Sigmoid colon (tissue), 7 donors: ENCODE measurements around the gene TBC1D8. TPM values are rescaled to one million over a fixed set of nuclear protein-coding genes. Genes with fewer than 3 reads are reported as not detected.
A peak's percentile ranks its signal among the peaks of the same experiment; 100 is the strongest.

Experiments used
- DNase-seq: peaks from one replicate; pipeline ENCODE4 v3.0.0-alpha.2; 2019
- H3K27ac ChIP-seq, 4 donors: fragments of 200-600 bp; sonication (generic); one replicate each; pipeline ENCODE4 v1.5.1; 2016 to 2019; ENCODE audit warnings: mild to moderate bottlenecking in 1 of 4
- H3K27me3 ChIP-seq, 3 donors: fragments of 200-600 bp; sonication (generic); one replicate each; pipeline ENCODE4 v1.5.1; 2019; ENCODE audit warnings: mild to moderate bottlenecking in 1 of 3
- H3K36me3 ChIP-seq, 4 donors: fragments of 200-600 bp; sonication (generic); one replicate each; pipeline ENCODE4 v1.5.1; 2016 to 2019
- H3K4me1 ChIP-seq, 4 donors: fragments of 200-600 bp; sonication (generic); one replicate each; pipeline ENCODE4 v1.5.1; 2017 to 2019
- H3K4me3 ChIP-seq, 4 donors: fragments of 200-600 bp; sonication (generic); one replicate each; pipeline ENCODE4 v1.5.1; 2017 to 2019; ENCODE audit warnings: mild to moderate bottlenecking in 2 of 4, moderate library complexity in 1 of 4
- H3K9me3 ChIP-seq, 4 donors: fragments of 200-600 bp in 3 of 4; sonication (generic) in 3 of 4; one replicate each; pipeline versions ENCODE4 v1.5.1 to v1.6.1; 2013 to 2019
- EP300 ChIP-seq, 4 donors: sonication (generic); formaldehyde crosslinking; IDR thresholded peaks; one replicate each; pipeline ENCODE4 v1.6.1; 2017; ENCODE audit warnings: antibody characterized with exemption in 4 of 4
- POLR2A ChIP-seq, 2 donors: fragments of 450-650 bp; IDR thresholded peaks; one replicate each; pipeline ENCODE4 v1.6.1; 2016; ENCODE audit warnings: antibody characterized with exemption in 2 of 2, mild to moderate bottlenecking in 2 of 2, moderate library complexity in 2 of 2
- POLR2AphosphoS5 ChIP-seq, 4 donors: sonication (generic); formaldehyde crosslinking; IDR thresholded peaks; one replicate each; pipeline ENCODE4 v1.6.1; 2017; ENCODE audit warnings: antibody characterized with exemption in 4 of 4
- WGBS, 2 donors: extraction: QIAGEN DNeasy Blood & Tissue Kit; methylation state at CpG; one replicate each; pipeline ENCODE4 v1.1.7; 2013; 5-methylcytosine and 5-hydroxymethylcytosine counted together
- intact Hi-C: fragments of 100-400 bp; cut with DNase I; formaldehyde crosslinking; loops from one replicate; pipeline ENCODE4 v1.15.1; 2023
- polyA plus RNA-seq, 3 donors: library from polyadenylated mRNA; stranded (reverse); fragments of 200-250 nt; gene quantifications; one replicate each; pipeline ENCODE4 v1.2.3, GENCODE V29; 2013
- total RNA-seq, 4 donors: library from RNA; depleted of rRNA; stranded (reverse); fragments of >200 nt; gene quantifications; one replicate each; pipeline ENCODE4 v1.1.0, GENCODE V29; 2016
- TF ChIP-seq, protein P1 (sequence below), 4 experiments: fragments of 450-650 bp in 3 of 4; fragments of 200-600 bp in 1 of 4; IDR thresholded peaks; one replicate each; pipeline ENCODE4 v1.5.1; 2016 to 2019; ENCODE audit warnings: antibody characterized with exemption in 4 of 4, mild to moderate bottlenecking in 3 of 4, moderate library complexity in 2 of 4
- donor health status: healthy with polysubstance abuse.
- donor health status: Bipolar disorder and iron deficiency.
- donor health status: healthy.

The TBC1D8 gene
- total and polyA plus RNA-seq, 7 donors: 3.0 to 24.1 (median 15.7) TPM

DNA sequence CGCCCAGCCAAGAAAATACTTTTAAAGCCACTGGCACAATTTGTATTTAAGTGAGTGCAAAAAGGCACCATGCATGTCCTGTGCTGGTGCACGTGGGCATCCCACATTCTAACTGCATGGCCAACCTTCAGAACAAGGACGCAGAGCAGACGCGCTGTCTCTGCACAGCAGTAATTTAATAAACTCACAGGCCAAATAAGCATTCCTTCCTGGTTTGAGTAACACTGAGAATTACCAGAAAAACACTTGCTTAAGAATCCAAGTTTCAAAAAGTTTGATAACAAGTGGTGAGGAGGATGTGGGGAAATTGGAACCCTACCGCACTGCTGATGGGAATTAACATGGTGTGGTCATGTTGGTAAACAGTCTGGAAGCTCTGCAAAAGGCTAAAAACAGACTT, 110.4 kb downstream of the TBC1D8 start:
- Histone ChIP-seq H3K4me3 (no peak overlapping the region), H3K9me3 (no peaks in the 10 kb centered on the region), H3K4me1 (no peaks in the 10 kb centered on the region), H3K27ac (no peak overlapping the region), H3K36me3 (peaks cover under 1 to 21% (median 5%) of the 10 kb centered on the region in 4 donors), H3K27me3 (no peaks in the 10 kb centered on the region)
- DNase-seq: no peak
- TF ChIP-seq POLR2A (IDR thresholded peaks at IDR 0.05) (no peak), POLR2AphosphoS5 (IDR thresholded peaks at IDR 0.05) (no peak), EP300 (IDR thresholded peaks at IDR 0.05) (no peak)
- TF ChIP-seq, protein P1, sequence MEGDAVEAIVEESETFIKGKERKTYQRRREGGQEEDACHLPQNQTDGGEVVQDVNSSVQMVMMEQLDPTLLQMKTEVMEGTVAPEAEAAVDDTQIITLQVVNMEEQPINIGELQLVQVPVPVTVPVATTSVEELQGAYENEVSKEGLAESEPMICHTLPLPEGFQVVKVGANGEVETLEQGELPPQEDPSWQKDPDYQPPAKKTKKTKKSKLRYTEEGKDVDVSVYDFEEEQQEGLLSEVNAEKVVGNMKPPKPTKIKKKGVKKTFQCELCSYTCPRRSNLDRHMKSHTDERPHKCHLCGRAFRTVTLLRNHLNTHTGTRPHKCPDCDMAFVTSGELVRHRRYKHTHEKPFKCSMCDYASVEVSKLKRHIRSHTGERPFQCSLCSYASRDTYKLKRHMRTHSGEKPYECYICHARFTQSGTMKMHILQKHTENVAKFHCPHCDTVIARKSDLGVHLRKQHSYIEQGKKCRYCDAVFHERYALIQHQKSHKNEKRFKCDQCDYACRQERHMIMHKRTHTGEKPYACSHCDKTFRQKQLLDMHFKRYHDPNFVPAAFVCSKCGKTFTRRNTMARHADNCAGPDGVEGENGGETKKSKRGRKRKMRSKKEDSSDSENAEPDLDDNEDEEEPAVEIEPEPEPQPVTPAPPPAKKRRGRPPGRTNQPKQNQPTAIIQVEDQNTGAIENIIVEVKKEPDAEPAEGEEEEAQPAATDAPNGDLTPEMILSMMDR (IDR thresholded peaks at IDR 0.05): no peak
- 90 to 94% methylated on average over 6 of the region's 6 CpGs for WGBS, 2 donors
- intact Hi-C loops: no loop called here

DNA sequence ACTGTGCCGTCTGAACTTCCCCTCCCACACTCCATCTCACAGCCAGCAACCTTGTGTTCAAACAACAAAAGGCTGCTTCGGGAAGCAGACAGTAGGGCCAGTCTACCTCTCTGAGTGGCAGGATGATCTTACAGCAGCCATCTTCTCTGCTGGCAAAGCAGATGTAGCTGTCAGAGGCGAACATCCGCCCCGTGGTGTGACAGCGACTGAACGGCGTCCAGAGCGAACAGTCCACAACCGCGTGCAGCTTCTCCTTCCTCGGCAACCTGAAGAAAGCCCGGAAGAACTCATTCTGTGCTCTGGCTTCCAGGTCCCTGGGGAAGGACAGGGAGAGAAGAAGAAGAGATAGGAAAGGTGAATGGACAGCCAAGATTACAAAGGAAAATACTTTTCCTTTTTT, 111.1 kb downstream of the TBC1D8 start:
- intact Hi-C loops: no loop called here
- H3K27me3 ChIP-seq: no peaks in the 10 kb centered on the region
- H3K9me3 ChIP-seq: no peaks in the 10 kb centered on the region
- DNase-seq: no peak
- peaks cover 5 to 28% (median 9%) of the 10 kb centered on the region in 4 donors for H3K36me3 ChIP-seq
- H3K4me1 ChIP-seq: no peaks in the 10 kb centered on the region
- H3K4me3 ChIP-seq: no peak overlapping the region
- no peak overlapping the region for H3K27ac ChIP-seq
- TF ChIP-seq, protein P1 (IDR thresholded peaks at IDR 0.05): no peak
- TF ChIP-seq POLR2AphosphoS5 (IDR thresholded peaks at IDR 0.05) (no peak), POLR2A (IDR thresholded peaks at IDR 0.05) (no peak), EP300 (IDR thresholded peaks at IDR 0.05) (no peak)
- 94 to 95% methylated on average over 13 of the region's 13 CpGs for WGBS, 2 donors

DNA sequence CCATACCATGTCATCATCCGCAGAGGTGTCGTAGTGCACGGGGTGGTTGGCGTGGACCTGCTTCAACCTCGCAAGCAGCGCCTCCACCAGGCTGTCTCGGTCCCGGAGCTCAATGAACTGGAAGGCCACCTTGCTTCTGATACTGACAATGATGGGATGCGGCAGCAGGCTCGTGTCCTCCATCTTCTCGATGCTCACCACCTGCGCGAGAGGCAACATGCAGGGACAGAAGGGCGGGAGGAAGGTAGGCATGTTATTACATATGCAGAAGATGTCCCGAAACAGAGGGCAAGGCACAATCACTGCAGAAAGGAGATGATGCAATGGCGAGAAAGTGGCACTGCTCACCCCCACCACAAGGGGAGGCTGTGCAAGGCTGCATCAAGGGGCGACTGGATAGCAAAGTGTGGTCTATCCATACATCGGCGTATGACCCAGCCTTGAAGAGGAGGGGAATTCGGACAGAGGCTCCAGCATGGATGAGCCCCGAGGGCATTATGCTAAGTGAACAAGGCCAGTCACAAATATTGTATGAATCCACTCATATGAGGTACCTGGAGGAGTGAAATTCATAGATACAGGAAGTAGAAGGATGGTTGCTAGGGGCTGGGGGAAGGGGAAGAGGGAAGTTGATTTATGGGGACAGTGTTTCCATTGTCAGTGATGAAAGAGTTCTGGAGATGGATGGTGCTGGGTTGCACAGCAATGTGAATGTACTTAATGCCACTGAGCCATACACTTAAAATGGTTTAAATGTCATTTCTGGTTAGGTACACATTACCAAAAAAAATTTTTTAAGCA, 112.5 kb downstream of the TBC1D8 start:
- 90 to 93% methylated on average over 21 of the region's 21 CpGs for WGBS, 2 donors
- H3K4me3 ChIP-seq: no peak overlapping the region
- H3K27ac ChIP-seq: no peak overlapping the region
- no peaks in the 10 kb centered on the region for H3K4me1 ChIP-seq
- no peaks in the 10 kb centered on the region for H3K9me3 ChIP-seq
- no peak for DNase-seq
- no peaks in the 10 kb centered on the region for H3K27me3 ChIP-seq
- intact Hi-C loops: no loop called here
- peaks cover 5 to 39% (median 9%) of the 10 kb centered on the region in 4 donors for H3K36me3 ChIP-seq
- TF ChIP-seq, protein P1 (IDR thresholded peaks at IDR 0.05): peak in 3 of 4 experiments; percentile 27 to 35 (median 32)
- no peak for TF ChIP-seq POLR2AphosphoS5 (IDR thresholded peaks at IDR 0.05)

DNA sequence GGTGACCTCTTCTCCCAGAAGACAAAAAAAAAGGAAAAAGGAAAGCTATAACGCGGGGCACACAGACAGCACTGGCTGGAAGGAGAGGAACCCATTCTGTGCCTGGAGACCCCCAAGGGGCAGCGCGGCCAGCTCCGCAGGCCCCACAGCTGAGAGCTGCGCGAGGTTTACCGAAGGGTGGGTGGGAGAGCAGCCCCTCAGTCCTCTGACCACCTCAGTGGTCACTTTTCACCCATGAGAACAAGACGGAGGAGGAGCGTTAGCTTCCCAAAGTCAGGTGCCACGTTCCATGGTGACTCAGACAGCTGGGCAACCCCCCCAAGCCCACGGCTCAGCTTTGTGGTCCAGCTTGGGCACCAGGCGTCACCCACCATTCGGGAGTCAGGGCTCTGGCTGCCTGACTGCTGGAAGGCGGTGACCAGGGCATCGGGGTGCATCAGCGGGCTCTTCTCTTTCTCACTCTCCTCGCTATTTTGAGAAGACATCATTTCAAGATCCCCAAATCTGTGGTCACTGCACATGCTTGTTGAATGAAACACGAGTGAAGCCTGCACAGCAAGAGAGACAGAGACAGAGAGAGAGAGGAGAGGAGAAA, 113.9 kb downstream of the TBC1D8 start:
- Histone ChIP-seq H3K4me3 (no peak overlapping the region), H3K4me1 (no peaks in the 10 kb centered on the region), H3K9me3 (no peaks in the 10 kb centered on the region), H3K36me3 (peaks cover 5 to 44% (median 9%) of the 10 kb centered on the region in 4 donors), H3K27ac (no peak overlapping the region), H3K27me3 (no peaks in the 10 kb centered on the region)
- intact Hi-C loops: loop anchor here (2.0 kb wide), 1 partner anchor 116 kb away; no protein-coding TSS in a partner anchor
- 95 to 96% methylated on average over 19 of the region's 19 CpGs for WGBS, 2 donors
- no peak for DNase-seq
- TF ChIP-seq POLR2AphosphoS5 (IDR thresholded peaks at IDR 0.05) (no peak), EP300 (IDR thresholded peaks at IDR 0.05) (no peak), POLR2A (IDR thresholded peaks at IDR 0.05) (no peak)
- TF ChIP-seq, protein P1 (IDR thresholded peaks at IDR 0.05): no peak
